MCF 10A (cell line): ENCODE results near the gene CLEC16A. TPM values are rescaled to one million over a fixed set of nuclear protein-coding genes. Genes with fewer than 3 reads are reported as not detected.

Source experiments
- BruUV-seq: library from RNA; stranded (reverse); fragments of 400-500 nt; replicated peaks from 2 replicates; lab custom pipeline; 2021; lab: Mats Ljungman, UMichigan
- CTCF ChIA-PET: fragments of 300-600 bp; sonication (Branson Sonifier 250); formaldehyde crosslinking; extraction: SDS; loops from one replicate; lab custom pipeline; 2021; ENCODE audit warnings: antibody characterized with exemption, inconsistent platforms; lab: Yijun Ruan, JAX
- POLR2A ChIA-PET: fragments of 300-600, 350-650 bp; sonication (Branson Sonifier 250); formaldehyde crosslinking; extraction: SDS; loops from one replicate; lab custom pipeline; 2020; ENCODE audit warnings: antibody characterized with exemption, inconsistent platforms; lab: Yijun Ruan, JAX
- DNase-seq: peaks from one replicate; pipeline ENCODE4 v3.0.0-alpha.2; 2018; ENCODE audit not compliant: unreplicated experiment
- H3K27ac Mint-ChIP-seq: one replicate; pipeline ENCODE4 v1.8.0; 2022; ENCODE audit warnings: mild to moderate bottlenecking, low read depth, mixed read lengths; ENCODE audit not compliant: unreplicated experiment
- H3K27me3 Mint-ChIP-seq: one replicate; pipeline ENCODE4 v1.8.0; 2022; ENCODE audit warnings: mixed read lengths; ENCODE audit not compliant: insufficient read depth, unreplicated experiment
- H3K36me3 Mint-ChIP-seq: one replicate; pipeline ENCODE4 v1.8.0; 2022; ENCODE audit warnings: mild to moderate bottlenecking, moderate library complexity, mixed read lengths; ENCODE audit not compliant: insufficient read depth, unreplicated experiment
- H3K4me1 Mint-ChIP-seq: one replicate; pipeline ENCODE4 v1.8.0; 2022; ENCODE audit warnings: mixed read lengths; ENCODE audit not compliant: insufficient read depth, unreplicated experiment
- H3K4me3 Mint-ChIP-seq: one replicate; pipeline ENCODE4 v1.8.0; 2022; ENCODE audit warnings: mild to moderate bottlenecking, moderate library complexity, mixed read lengths; ENCODE audit not compliant: unreplicated experiment
- H3K9me3 Mint-ChIP-seq: one replicate; pipeline ENCODE4 v1.8.0; 2022; ENCODE audit warnings: mixed read lengths; ENCODE audit not compliant: unreplicated experiment
- CTCF ChIP-seq: fragments of 200-600 bp; IDR thresholded peaks from one replicate; pipeline ENCODE4 v1.8.0; 2022; ENCODE audit warnings: antibody characterized with exemption, mild to moderate bottlenecking; ENCODE audit not compliant: unreplicated experiment
- intact Hi-C: fragments of 100-400 bp; cut with micrococcal nuclease; formaldehyde crosslinking; loops from 2 replicates; pipeline ENCODE4 v1.14.1; 2022
- total RNA-seq: library from RNA; stranded (reverse); gene quantifications from 2 replicates; pipeline ENCODE4 v1.2.3, GENCODE V29; 2022

Gene CLEC16A
- total RNA-seq, 1 experiment from 2014 or later = 32.4 TPM

DNA sequence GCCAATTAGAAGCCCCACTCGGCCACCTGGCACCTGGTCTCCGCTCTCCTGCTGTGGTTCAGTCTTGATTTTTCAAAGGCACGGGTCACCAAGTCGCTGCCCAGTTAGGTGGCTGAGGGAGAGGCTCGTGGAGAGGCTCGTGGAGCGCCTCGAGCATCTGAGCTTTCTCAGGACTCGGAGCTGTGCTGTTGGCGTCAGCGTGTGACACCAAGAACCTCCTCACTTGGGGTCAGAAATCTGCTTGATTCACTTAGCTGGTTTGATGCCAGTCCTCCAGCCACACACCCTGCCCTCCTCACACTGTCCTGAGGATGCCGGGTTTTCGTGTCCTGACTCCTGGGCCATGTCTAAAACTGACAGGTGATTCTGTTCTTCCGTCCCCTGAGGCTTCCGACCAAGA lies 229.1 kb downstream of the CLEC16A start:
- Mint-ChIP-seq H3K27me3 (no peaks in the 10 kb centered on the region), H3K27ac (no peak overlapping the region), H3K4me3 (no peak overlapping the region), H3K36me3 (peaks cover 21% of the 10 kb centered on the region), H3K9me3 (no peaks in the 10 kb centered on the region), H3K4me1 (no peaks in the 10 kb centered on the region)
- no peak for DNase-seq
- ChIA-PET POLR2A (no interaction called here), CTCF (no interaction called here)
- intact Hi-C loops = no loop called here
- no TSS peak for BruUV-seq
- TF ChIP-seq CTCF = no peak

DNA sequence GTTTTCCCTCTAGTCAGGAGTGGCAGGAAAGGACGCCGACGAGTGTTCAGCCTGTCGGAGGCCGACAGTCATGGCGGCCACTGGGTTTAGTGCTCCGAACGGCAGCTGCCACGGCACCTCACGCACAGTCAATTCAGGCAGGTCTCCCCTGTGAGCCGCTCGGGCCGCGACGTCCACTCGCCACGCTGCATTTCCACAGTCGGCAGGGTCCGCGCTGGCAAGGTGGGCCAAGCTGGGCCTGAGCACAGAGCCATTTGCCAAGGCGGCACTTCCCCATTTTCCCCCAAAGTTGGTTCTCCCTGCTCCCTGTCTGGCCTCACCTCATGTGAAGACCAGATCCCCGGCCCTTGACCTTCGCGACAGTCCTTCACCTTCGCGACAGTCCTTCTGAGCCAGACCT lies 229.8 kb downstream of the CLEC16A start:
- CTCF ChIA-PET = no interaction called here
- no peak for DNase-seq
- no peak overlapping the region for H3K4me3 Mint-ChIP-seq
- H3K27me3 Mint-ChIP-seq = no peaks in the 10 kb centered on the region
- no peak for TF ChIP-seq CTCF
- H3K27ac Mint-ChIP-seq = no peak overlapping the region
- H3K4me1 Mint-ChIP-seq = no peaks in the 10 kb centered on the region
- intact Hi-C loops = no loop called here
- no TSS peak for BruUV-seq
- H3K9me3 Mint-ChIP-seq = no peaks in the 10 kb centered on the region
- POLR2A ChIA-PET = no interaction called here
- H3K36me3 Mint-ChIP-seq = peaks cover 17% of the 10 kb centered on the region

GRCh38 chr16:11175106-11175786 lies 230.9 kb downstream of the CLEC16A start:
- Mint-ChIP-seq H3K36me3 (peaks cover 18% of the 10 kb centered on the region), H3K9me3 (no peaks in the 10 kb centered on the region), H3K27me3 (no peaks in the 10 kb centered on the region), H3K4me1 (peaks cover 2% of the 10 kb centered on the region), H3K4me3 (no peak overlapping the region), H3K27ac (no peak overlapping the region)
- CTCF ChIA-PET = no interaction called here
- DNase-seq = no peak
- POLR2A ChIA-PET = no interaction called here
- no peak for TF ChIP-seq CTCF
- BruUV-seq = no TSS peak
- intact Hi-C loops = no loop called here

GRCh38 chr16:11175787-11176341 lies 231.5 kb downstream of the CLEC16A start:
- Mint-ChIP-seq H3K4me3 (no peak overlapping the region), H3K36me3 (peaks cover 19% of the 10 kb centered on the region), H3K9me3 (no peaks in the 10 kb centered on the region), H3K4me1 (peaks cover 8% of the 10 kb centered on the region), H3K27ac (no peak overlapping the region), H3K27me3 (no peaks in the 10 kb centered on the region)
- intact Hi-C loops = no loop called here
- BruUV-seq = no TSS peak
- POLR2A ChIA-PET = no interaction called here
- TF ChIP-seq CTCF = no peak
- CTCF ChIA-PET = no interaction called here
- DNase-seq = no peak
